ENCODE results near the gene CCR5AS.
"Not testable (repeated sequence)": the region's sequence is repeated elsewhere in the genome, so short reads cannot be mapped to it uniquely, and the experiment has no call there.

CCR5AS gene

GRCh38 chr3:46405301-46406019 lies 1.4 kb downstream of the CCR5AS start:
- DNase-seq (ENCODE audit: low read depth): no peak

- DNase-seq (ENCODE audit: low read depth): not testable (repeated sequence)
Measured at GRCh38 chr3:46402902-46403301, 4.0 kb downstream of the CCR5AS start.

GRCh38 chr3:46401579-46401978 lies 5.3 kb downstream of the CCR5AS start:
- no peak for DNase-seq (ENCODE audit: low read depth)

- no peak for DNase-seq (ENCODE audit: low read depth)
Measured at GRCh38 chr3:46400846-46401245, 6.0 kb downstream of the CCR5AS start.

GRCh38 chr3:46400000-46400734 lies 6.7 kb downstream of the CCR5AS start:
- peak; percentile 81 for DNase-seq (ENCODE audit: low read depth)

- DNase-seq (ENCODE audit: low read depth): peak; percentile 53
Measured at GRCh38 chr3:46399557-46399956, 7.3 kb downstream of the CCR5AS start.

GRCh38 chr3:46399098-46399497 lies 7.8 kb downstream of the CCR5AS start:
- no peak for DNase-seq (ENCODE audit: low read depth)

GRCh38 chr3:46398186-46398955 lies 8.5 kb downstream of the CCR5AS start:
- DNase-seq (ENCODE audit: low read depth): no peak

GRCh38 chr3:46397111-46397510 lies 9.8 kb downstream of the CCR5AS start:
- no peak for DNase-seq (ENCODE audit: low read depth)

- DNase-seq (ENCODE audit: low read depth): peak; percentile 45
Measured at GRCh38 chr3:46395766-46396530, 10.9 kb downstream of the CCR5AS start.

GRCh38 chr3:46395210-46395661 lies 11.6 kb downstream of the CCR5AS start:
- DNase-seq (ENCODE audit: low read depth): no peak

GRCh38 chr3:46393554-46394434 lies 13.1 kb downstream of the CCR5AS start:
- DNase-seq (ENCODE audit: low read depth): no peak

- no peak for DNase-seq (ENCODE audit: low read depth)
Measured at GRCh38 chr3:46393011-46393410, 13.9 kb downstream of the CCR5AS start.

- not testable (repeated sequence) for DNase-seq (ENCODE audit: low read depth)
Measured at GRCh38 chr3:46391526-46391925, 15.3 kb downstream of the CCR5AS start.

- no peak for DNase-seq (ENCODE audit: low read depth)
Measured at GRCh38 chr3:46389306-46389705, 17.6 kb downstream of the CCR5AS start.

- DNase-seq (ENCODE audit: low read depth): not testable (repeated sequence)
Measured at GRCh38 chr3:46388847-46389246, 18.0 kb downstream of the CCR5AS start.

- peak; percentile 86 for DNase-seq (ENCODE audit: low read depth)
Measured at GRCh38 chr3:46386205-46386604, 20.7 kb downstream of the CCR5AS start.

- no peak for DNase-seq (ENCODE audit: low read depth)
Measured at GRCh38 chr3:46383951-46384330, 22.9 kb downstream of the CCR5AS start.

- no peak for DNase-seq (ENCODE audit: low read depth)
Measured at GRCh38 chr3:46383211-46383950, 23.5 kb downstream of the CCR5AS start.

- no peak for DNase-seq (ENCODE audit: low read depth)
Measured at GRCh38 chr3:46381625-46382024, 25.2 kb downstream of the CCR5AS start.
